ENCODE data around the gene PRKAG1.

- TF ChIP-seq, protein P1, sequence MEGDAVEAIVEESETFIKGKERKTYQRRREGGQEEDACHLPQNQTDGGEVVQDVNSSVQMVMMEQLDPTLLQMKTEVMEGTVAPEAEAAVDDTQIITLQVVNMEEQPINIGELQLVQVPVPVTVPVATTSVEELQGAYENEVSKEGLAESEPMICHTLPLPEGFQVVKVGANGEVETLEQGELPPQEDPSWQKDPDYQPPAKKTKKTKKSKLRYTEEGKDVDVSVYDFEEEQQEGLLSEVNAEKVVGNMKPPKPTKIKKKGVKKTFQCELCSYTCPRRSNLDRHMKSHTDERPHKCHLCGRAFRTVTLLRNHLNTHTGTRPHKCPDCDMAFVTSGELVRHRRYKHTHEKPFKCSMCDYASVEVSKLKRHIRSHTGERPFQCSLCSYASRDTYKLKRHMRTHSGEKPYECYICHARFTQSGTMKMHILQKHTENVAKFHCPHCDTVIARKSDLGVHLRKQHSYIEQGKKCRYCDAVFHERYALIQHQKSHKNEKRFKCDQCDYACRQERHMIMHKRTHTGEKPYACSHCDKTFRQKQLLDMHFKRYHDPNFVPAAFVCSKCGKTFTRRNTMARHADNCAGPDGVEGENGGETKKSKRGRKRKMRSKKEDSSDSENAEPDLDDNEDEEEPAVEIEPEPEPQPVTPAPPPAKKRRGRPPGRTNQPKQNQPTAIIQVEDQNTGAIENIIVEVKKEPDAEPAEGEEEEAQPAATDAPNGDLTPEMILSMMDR (IDR thresholded peaks at IDR 0.05): no peak
- no peak for TF ChIP-seq POLR2A (IDR thresholded peaks at IDR 0.05)
Observed at GRCh38 chr12:48990552-48990951, 28.0 kb downstream of the PRKAG1 start.

Measured in adrenal gland (tissue), 5 donors.